B cell (primary cell): ENCODE measurements around the gene ENDOV. TPM values are rescaled to one million over a fixed set of nuclear protein-coding genes. Genes with fewer than 3 reads are reported as not detected.

ENCODE experiments used
- ATAC-seq: fragments of 200-7000 bp; cut with Tn5 transposase; one replicate; pipeline ENCODE4 v1.10.0; 2021; ENCODE audit warnings: low read depth, mild to moderate bottlenecking, moderate number of reproducible peaks, moderate library complexity
- CTCF ChIA-PET: fragments of 350-600 bp; sonication (Branson Sonifier 250); formaldehyde crosslinking; loops from one replicate; lab custom pipeline; 2021; ENCODE audit warnings: antibody characterized with exemption, inconsistent platforms; lab: Charles Lee
- POLR2A ChIA-PET: fragments of 350-600 bp; sonication (Branson Sonifier 250); formaldehyde crosslinking; loops from one replicate; lab custom pipeline; 2021; ENCODE audit warnings: antibody characterized with exemption; lab: Charles Lee
- DNase-seq: peaks from one replicate; pipeline ENCODE4 v3.0.0; 2013
- H2AFZ ChIP-seq: 2 replicates; pipeline ENCODE4 v1.6.1; 2012; ENCODE audit warnings: mild to moderate bottlenecking, low read depth, low read length; ENCODE audit not compliant: insufficient read depth, poor library complexity, severe bottlenecking
- H3K27ac ChIP-seq, 2 donors: 1 replicate in 1 of 2; 2 replicates in 1 of 2; pipeline ENCODE4 v1.5.1; 2012 to 2013; ENCODE audit warnings: low read length in 2 of 2, mild to moderate bottlenecking in 2 of 2, moderate library complexity in 1 of 2
- H3K27me3 ChIP-seq, 4 experiments: fragments of 200-600 bp in 1 of 4; sonication (generic) in 1 of 4; replicated peaks in 1 of 4; 1 replicate in 2 of 4; 2 replicates in 2 of 4; pipeline versions ENCODE4 v1.6.1 to v1.7.0; 2013 to 2016; ENCODE audit warnings: low read length in 3 of 4, mild to moderate bottlenecking in 2 of 4, mixed read lengths in 1 of 4, moderate library complexity in 1 of 4; ENCODE audit not compliant: insufficient read depth in 4 of 4, control insufficient read depth in 3 of 4; ENCODE audit errors: control extremely low read depth in 1 of 4
- H3K36me3 ChIP-seq, 2 experiments: replicated peaks in 1 of 2; 1 replicate in 1 of 2; 2 replicates in 1 of 2; pipeline versions ENCODE4 v1.6.1 to v1.7.1; 2013; ENCODE audit warnings: low read length in 1 of 2; ENCODE audit not compliant: insufficient read depth in 2 of 2, control insufficient read depth in 1 of 2; ENCODE audit errors: control extremely low read depth in 1 of 2, extremely low read depth in 1 of 2
- H3K4me1 ChIP-seq, 2 donors: fragments of 200-600 bp in 1 of 2; sonication (generic) in 1 of 2; 1 replicate in 1 of 2; 2 replicates in 1 of 2; pipeline versions ENCODE4 v1.5.1 to v1.6.1; 2013 to 2017; ENCODE audit warnings: low read length in 2 of 2; ENCODE audit not compliant: control insufficient read depth in 2 of 2, insufficient read depth in 2 of 2
- H3K4me2 ChIP-seq: replicated peaks from 2 replicates; pipeline ENCODE3; 2012; ENCODE audit warnings: mild to moderate bottlenecking, low read depth, low read length; ENCODE audit not compliant: poor library complexity, severe bottlenecking
- H3K4me3 ChIP-seq, 5 experiments: fragments of 200-600 bp in 1 of 5; sonication (generic) in 1 of 5; 1 replicate in 3 of 5; 2 replicates in 2 of 5; pipeline versions ENCODE4 v1.5.1 to v1.7.0; 2011 to 2016; ENCODE audit warnings: low read length in 4 of 5, mild to moderate bottlenecking in 4 of 5, low read depth in 2 of 5, control low read depth in 1 of 5, moderate library complexity in 1 of 5; ENCODE audit not compliant: insufficient read depth in 1 of 5; ENCODE audit errors: control extremely low read depth in 1 of 5, extremely low read depth in 1 of 5
- H3K79me2 ChIP-seq: fragments of 200-600 bp; sonication (generic); one replicate; pipeline ENCODE4 v1.6.0; 2016; ENCODE audit warnings: low read length; ENCODE audit not compliant: control insufficient read depth, insufficient read depth
- H3K9ac ChIP-seq: fragments of 200-600 bp; sonication (generic); 2 replicates; pipeline ENCODE4 v1.6.1; 2017; ENCODE audit warnings: mild to moderate bottlenecking, low read length, moderate library complexity
- H3K9me3 ChIP-seq, 3 donors: one replicate each; pipeline versions ENCODE4 v1.6.1 to v1.7.1; 2013; ENCODE audit warnings: low read length in 2 of 3; ENCODE audit not compliant: control insufficient read depth in 2 of 3, insufficient read depth in 1 of 3; ENCODE audit errors: control extremely low read depth in 1 of 3
- H4K20me1 ChIP-seq: 2 replicates; pipeline ENCODE4 v1.6.0; 2012; ENCODE audit warnings: mild to moderate bottlenecking, low read length; ENCODE audit not compliant: insufficient read depth, control insufficient read depth, poor library complexity, severe bottlenecking
- H3K27ac Mint-ChIP-seq: one replicate; pipeline ENCODE4 v1.8.0; 2021; ENCODE audit warnings: mixed read lengths
- H3K27me3 Mint-ChIP-seq: one replicate; pipeline ENCODE4 v1.8.0; 2021; ENCODE audit warnings: mixed read lengths
- H3K4me1 Mint-ChIP-seq: one replicate; pipeline ENCODE4 v1.8.0; 2021; ENCODE audit warnings: mixed read lengths
- H3K4me3 Mint-ChIP-seq: one replicate; pipeline ENCODE4 v1.8.0; 2021; ENCODE audit warnings: mixed read lengths
- H3K9me3 Mint-ChIP-seq: one replicate; pipeline ENCODE4 v1.8.0; 2022; ENCODE audit warnings: mixed read lengths; ENCODE audit not compliant: insufficient read depth
- EZH2 ChIP-seq: IDR thresholded peaks from 2 replicates; pipeline ENCODE4 v1.6.1; 2012; ENCODE audit warnings: borderline replicate concordance, low read depth, mild to moderate bottlenecking, moderate library complexity, low read length; ENCODE audit not compliant: insufficient read depth, poor library complexity, severe bottlenecking
- WGBS: methylation state at CpG from one replicate; pipeline ENCODE4 v1.1.5; 2013; ENCODE audit warnings: missing lambda C conversion rate; ENCODE audit not compliant: insufficient coverage; 5-methylcytosine and 5-hydroxymethylcytosine counted together
- intact Hi-C: fragments of 100-400 bp; cut with micrococcal nuclease; formaldehyde crosslinking; loops from one replicate; pipeline ENCODE4 v1.10.0; 2022
- polyA plus RNA-seq: library from polyadenylated mRNA; depleted of rRNA; stranded (reverse); fragments of >200 nt; gene quantifications from 2 replicates; pipeline ENCODE4 v1.2.3, GENCODE V29; 2012
- total RNA-seq, 2 donors: library from RNA; stranded (reverse); fragments of 120-200 nt in 1 of 2; gene quantifications; 1 replicate in 1 of 2; 2 replicates in 1 of 2; pipeline versions ENCODE4 v1.2.3 to v1.2.4, GENCODE V29; 2013 to 2022
- TF ChIP-seq, protein P1 (sequence below): fragments of 200-600 bp; IDR thresholded peaks from one replicate; pipeline ENCODE4 v1.8.0; 2022; ENCODE audit warnings: antibody characterized with exemption, mild to moderate bottlenecking

ENDOV gene
- total and polyA plus RNA-seq, 2 donors (not counting 1 experiment from before 2014, with no cell fraction given), result 25.3 to 49.5 TPM

DNA sequence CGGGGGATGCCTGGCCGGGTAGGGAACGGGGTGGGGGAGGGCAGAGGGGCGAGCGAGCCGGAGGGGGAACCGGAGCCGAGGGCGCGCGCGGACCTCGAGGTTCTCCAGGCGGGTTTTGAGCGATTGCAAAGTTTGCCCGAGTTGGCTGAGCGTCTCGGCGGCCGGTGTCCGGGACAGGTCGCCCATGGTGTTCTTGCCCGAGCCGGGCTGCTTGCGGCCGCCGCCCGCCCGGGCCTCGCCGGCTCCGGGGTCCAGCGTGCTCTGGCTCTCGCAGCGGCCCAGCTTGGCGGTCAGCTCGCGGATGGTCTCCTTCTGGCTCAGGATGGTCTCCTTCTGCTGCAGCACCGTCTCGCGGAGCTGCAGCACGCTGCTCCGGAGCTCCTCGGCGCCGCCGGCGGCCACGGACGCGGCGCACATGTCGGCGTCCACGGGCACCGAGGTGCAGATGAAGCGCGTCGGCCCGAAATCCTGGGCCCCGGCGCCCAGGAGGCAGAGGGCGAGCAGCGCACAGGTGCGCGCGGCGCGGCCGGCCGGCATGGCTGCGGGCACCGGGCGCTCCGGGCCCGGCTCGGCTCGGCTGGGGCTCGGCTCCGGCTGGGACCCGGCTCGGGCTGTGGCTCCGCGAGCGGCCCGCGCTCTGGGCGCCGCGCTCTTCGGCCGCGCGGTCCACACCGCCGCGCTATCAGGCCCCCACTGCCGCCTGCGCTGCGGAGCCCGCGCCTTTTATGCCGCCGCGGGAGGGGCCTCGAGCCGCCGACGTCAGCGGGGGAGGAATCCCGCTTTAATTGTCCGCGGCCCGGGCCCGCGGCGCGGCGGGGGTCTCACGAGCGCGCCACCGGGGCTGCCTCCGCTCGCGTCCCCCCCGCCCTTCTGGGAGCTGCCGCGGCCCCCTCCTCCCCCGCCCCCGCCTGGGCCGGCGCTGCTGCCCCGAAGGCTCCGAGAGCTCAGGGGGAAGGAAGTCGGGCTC, 61.2 kb downstream of the ENDOV start, which contains the start of gene NPTX1:
NPTX1 (minus strand) TSS at position 698 of the 967 bp plus-strand sequence; CDS start at position 537, 161 bp downstream.
- intact Hi-C loops, result no loop called here
- peaks cover 0 to 75% (median 25%) of the 10 kb centered on the region in 4 experiments for H3K27me3 ChIP-seq
- ChIA-PET POLR2A (interaction anchor here (0.6 to 1.9 kb wide), 2 partner anchors 22 to 372 kb away, joined by 3 to 4 read pairs; no protein-coding TSS in a partner anchor), CTCF (interaction anchor here (1.4 kb wide), 1 partner anchor 49 kb away, joined by 3 read pairs; no protein-coding TSS in a partner anchor)
- peak; percentile 62 for DNase-seq
- peaks cover 55 to 60% of the 10 kb centered on the region in 2 donors for H3K4me1 ChIP-seq
- Mint-ChIP-seq H3K27ac (no peak within 1 kb of the TSS), H3K9me3 (no peaks in the 10 kb centered on the region), H3K4me1 (peaks cover 29% of the 10 kb centered on the region), H3K27me3 (peaks cover 56% of the 10 kb centered on the region), H3K4me3 (peak within 1 kb of the TSS; percentile 79)
- H3K27ac ChIP-seq, result no peak within 1 kb of the TSS
- no peaks in the 10 kb centered on the region for H3K79me2 ChIP-seq
- ATAC-seq, result peak; percentile 7
- H4K20me1 ChIP-seq, result no peaks in the 10 kb centered on the region
- TF ChIP-seq, protein P1, sequence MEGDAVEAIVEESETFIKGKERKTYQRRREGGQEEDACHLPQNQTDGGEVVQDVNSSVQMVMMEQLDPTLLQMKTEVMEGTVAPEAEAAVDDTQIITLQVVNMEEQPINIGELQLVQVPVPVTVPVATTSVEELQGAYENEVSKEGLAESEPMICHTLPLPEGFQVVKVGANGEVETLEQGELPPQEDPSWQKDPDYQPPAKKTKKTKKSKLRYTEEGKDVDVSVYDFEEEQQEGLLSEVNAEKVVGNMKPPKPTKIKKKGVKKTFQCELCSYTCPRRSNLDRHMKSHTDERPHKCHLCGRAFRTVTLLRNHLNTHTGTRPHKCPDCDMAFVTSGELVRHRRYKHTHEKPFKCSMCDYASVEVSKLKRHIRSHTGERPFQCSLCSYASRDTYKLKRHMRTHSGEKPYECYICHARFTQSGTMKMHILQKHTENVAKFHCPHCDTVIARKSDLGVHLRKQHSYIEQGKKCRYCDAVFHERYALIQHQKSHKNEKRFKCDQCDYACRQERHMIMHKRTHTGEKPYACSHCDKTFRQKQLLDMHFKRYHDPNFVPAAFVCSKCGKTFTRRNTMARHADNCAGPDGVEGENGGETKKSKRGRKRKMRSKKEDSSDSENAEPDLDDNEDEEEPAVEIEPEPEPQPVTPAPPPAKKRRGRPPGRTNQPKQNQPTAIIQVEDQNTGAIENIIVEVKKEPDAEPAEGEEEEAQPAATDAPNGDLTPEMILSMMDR, result no peak
- no peak for TF ChIP-seq EZH2
- whole genome bisulfite sequencing, result 2% methylated on average over 136 of the region's 136 CpGs
- H3K4me2 ChIP-seq, result peak within 1 kb of the TSS; percentile 93
- H3K4me3 ChIP-seq, result peak within 1 kb of the TSS in 3 of 5 experiments; percentile 41 to 55 (median 45)
- no peaks in the 10 kb centered on the region for H3K36me3 ChIP-seq
- H3K9ac ChIP-seq, result peak within 1 kb of the TSS; percentile 58
- H3K9me3 ChIP-seq, result peaks cover 0 to 18% (median 0%) of the 10 kb centered on the region in 3 donors
- H2AFZ ChIP-seq, result peak within 1 kb of the TSS; percentile 51
